Activated CD8-positive, alpha-beta memory T cell treated with anti-CD3 and anti-CD28 coated beads, Interleukin-2, amount 50 U/mL, for 24 hours (primary cell): Measurements from ENCODE around the gene GPC5.

Experiments used
- DNase-seq: peaks from one replicate; pipeline ENCODE4 v3.0.0-alpha.2; 2020; ENCODE audit errors: extremely low read depth

The GPC5 gene

GRCh38 chr13:92158346-92158745 lies 759.9 kb downstream of the GPC5 start:
- DNase-seq: no peak

- DNase-seq: no peak
These were observed 766.4 kb downstream of the GPC5 start for GRCh38 chr13:92164822-92165221.

- no peak for DNase-seq
These were observed 773.8 kb downstream of the GPC5 start for GRCh38 chr13:92172191-92172590.

- DNase-seq: no peak
These were observed 774.8 kb downstream of the GPC5 start for GRCh38 chr13:92173254-92173653.

- no peak for DNase-seq
These were observed 776.9 kb downstream of the GPC5 start for GRCh38 chr13:92175330-92175729.

GRCh38 chr13:92177966-92178365 lies 779.5 kb downstream of the GPC5 start:
- no peak for DNase-seq

GRCh38 chr13:92179223-92179622 lies 780.8 kb downstream of the GPC5 start:
- no peak for DNase-seq

- no peak for DNase-seq
These were observed 789.1 kb downstream of the GPC5 start for GRCh38 chr13:92187378-92187989.

- no peak for DNase-seq
These were observed 790.2 kb downstream of the GPC5 start for GRCh38 chr13:92188574-92188973.

- DNase-seq: no peak
These were observed 798.3 kb downstream of the GPC5 start for GRCh38 chr13:92196591-92197256.

GRCh38 chr13:92197669-92198068 lies 799.2 kb downstream of the GPC5 start:
- no peak for DNase-seq

GRCh38 chr13:92218615-92219014 lies 820.2 kb downstream of the GPC5 start:
- no peak for DNase-seq

GRCh38 chr13:92221916-92222315 lies 823.5 kb downstream of the GPC5 start:
- no peak for DNase-seq

GRCh38 chr13:92224052-92224821 lies 825.8 kb downstream of the GPC5 start:
- DNase-seq: no peak

GRCh38 chr13:92224825-92225224 lies 826.4 kb downstream of the GPC5 start:
- DNase-seq: no peak

GRCh38 chr13:92225861-92226260 lies 827.4 kb downstream of the GPC5 start:
- no peak for DNase-seq

GRCh38 chr13:92232871-92233270 lies 834.5 kb downstream of the GPC5 start:
- no peak for DNase-seq

- DNase-seq: no peak
These were observed 853.3 kb downstream of the GPC5 start for GRCh38 chr13:92251671-92252210.

- DNase-seq: no peak
These were observed 857.1 kb downstream of the GPC5 start for GRCh38 chr13:92255526-92255925.

GRCh38 chr13:92256211-92256610 lies 857.8 kb downstream of the GPC5 start:
- no peak for DNase-seq

GRCh38 chr13:92259046-92259445 lies 860.6 kb downstream of the GPC5 start:
- DNase-seq: no peak

GRCh38 chr13:92259523-92259922 lies 861.1 kb downstream of the GPC5 start:
- DNase-seq: no peak

GRCh38 chr13:92260363-92260762 lies 861.9 kb downstream of the GPC5 start:
- DNase-seq: no peak
